Kidney (tissue), 14 donors: ENCODE results near the gene TPRN. TPM values are rescaled to one million over a fixed set of nuclear protein-coding genes. Genes with fewer than 3 reads are reported as not detected.

ENCODE experiments used
- DNase-seq, 5 donors: peaks; one replicate each; pipeline ENCODE4 v3.0.0-alpha.2; 2013 to 2020
- FAIRE-seq: peaks from 2 replicates; lab custom pipeline; 2012; peaks lifted over from hg19 to GRCh38; lab: Jason Lieb, UNC
- H3K27ac ChIP-seq, 2 donors: one replicate each; pipeline ENCODE4 v1.7.0; 2013; ENCODE audit warnings: low read depth in 2 of 2, low read length in 2 of 2, inconsistent platforms in 1 of 2
- H3K27me3 ChIP-seq: one replicate; pipeline ENCODE4 v1.7.1; 2013; ENCODE audit warnings: low read length, inconsistent platforms; ENCODE audit not compliant: control insufficient read depth, insufficient read depth
- H3K36me3 ChIP-seq, 3 donors: one replicate each; pipeline versions ENCODE4 v1.7.0 to v1.7.1; 2013; ENCODE audit warnings: low read length in 3 of 3, control low read depth in 1 of 3, inconsistent platforms in 1 of 3; ENCODE audit not compliant: insufficient read depth in 3 of 3, control insufficient read depth in 2 of 3
- H3K4me1 ChIP-seq, 3 donors: one replicate each; pipeline versions ENCODE4 v1.7.0 to v1.7.1; 2013; ENCODE audit warnings: low read length in 3 of 3, inconsistent platforms in 1 of 3, low read depth in 1 of 3; ENCODE audit not compliant: control insufficient read depth in 2 of 3, insufficient read depth in 2 of 3
- H3K4me3 ChIP-seq, 3 donors: one replicate each; pipeline versions ENCODE4 v1.7.0 to v1.8.1; 2013; ENCODE audit warnings: low read length in 3 of 3, control low read depth in 1 of 3, inconsistent platforms in 1 of 3
- H3K9ac ChIP-seq, 3 donors: one replicate each; pipeline versions ENCODE4 v1.7.0 to v1.7.1; 2013; ENCODE audit warnings: low read length in 3 of 3, control low read depth in 1 of 3, inconsistent platforms in 1 of 3
- H3K9me3 ChIP-seq, 3 donors: one replicate each; pipeline versions ENCODE4 v1.7.0 to v1.7.1; 2013; ENCODE audit warnings: low read length in 3 of 3, control low read depth in 1 of 3, inconsistent platforms in 1 of 3; ENCODE audit not compliant: control insufficient read depth in 2 of 3, insufficient read depth in 1 of 3
- CTCF ChIP-seq: IDR thresholded peaks from 3 replicates; pipeline ENCODE4 v1.5.1; 2012; ENCODE audit warnings: mild to moderate bottlenecking, moderate library complexity, borderline replicate concordance; ENCODE audit not compliant: insufficient read depth; ENCODE audit errors: extremely low read depth
- intact Hi-C: fragments of 100-400 bp; cut with DNase I; formaldehyde crosslinking; loops from one replicate; pipeline ENCODE4 v1.11.1; 2022
- polyA plus RNA-seq: library from polyadenylated mRNA; stranded (reverse); fragments of 350-450 nt; fragmentation: Illumina TruSeq; extraction: RNeasy Lipid Tissue Mini Kit (QIAGEN cat#74804); gene quantifications from one replicate; pipeline ENCODE4 v1.2.3, GENCODE V29; 2014; ENCODE audit warnings: low read depth, low replicate concordance; ENCODE audit not compliant: insufficient read depth
- total RNA-seq: library from RNA; stranded (reverse); fragmentation: NEBNext Ultra II Directional; extraction: Animal tissue kit (Norgen Biotek cat#: 25700); gene quantifications from one replicate; pipeline ENCODE4 v1.2.1, GENCODE V29; 2021
- donor health status: control.
- donor health status: control.
- donor health status: control.
- donor health status: control.
- donor health status: control.
- donor health status: DM: yes; HTN: yes; CAD: no.
- donor health status: Normal renal cell carcinoma (clear cell type).

The TPRN gene
- total and polyA plus RNA-seq, 2 donors from 2014 or later: 47.2 to 49.5 TPM

- H3K4me1 ChIP-seq: peaks cover 0 to 52% (median 16%) of the 10 kb centered on the region in 3 donors
- TF ChIP-seq CTCF: no peak
- no peaks in the 10 kb centered on the region for H3K36me3 ChIP-seq
- H3K9me3 ChIP-seq: no peaks in the 10 kb centered on the region
- DNase-seq: peak in 3 of 5 donors; percentile 22 to 43 (median 34)
- H3K9ac ChIP-seq: peak overlapping the region in 1 of 3 donors; percentile 26
- peak overlapping the region; percentile 63 to 77 for H3K27ac ChIP-seq
- FAIRE-seq: no peak
- no peaks in the 10 kb centered on the region for H3K27me3 ChIP-seq
- intact Hi-C loops: no loop called here
- peak overlapping the region in 2 of 3 donors; percentile 48 to 67 for H3K4me3 ChIP-seq
Observed at GRCh38 chr9:137198051-137198901, 2.3 kb downstream of the TPRN start.

- intact Hi-C loops: no loop called here
- TF ChIP-seq CTCF: no peak
- H3K4me3 ChIP-seq: peak overlapping the region in 1 of 3 donors; percentile 29
- peaks cover 0 to 48% (median 10%) of the 10 kb centered on the region in 3 donors for H3K4me1 ChIP-seq
- DNase-seq (no peak), FAIRE-seq (no peak)
- H3K27ac ChIP-seq: peak overlapping the region in 1 of 2 donors; percentile 65
- H3K9me3 ChIP-seq: no peaks in the 10 kb centered on the region
- no peaks in the 10 kb centered on the region for H3K27me3 ChIP-seq
- peaks cover 0 to 8% (median 4%) of the 10 kb centered on the region in 3 donors for H3K36me3 ChIP-seq
- H3K9ac ChIP-seq: no peak overlapping the region
Observed at GRCh38 chr9:137195525-137196220, 4.9 kb downstream of the TPRN start.

GRCh38 chr9:137194909-137195308 is 5.6 kb downstream of the TPRN start:
- FAIRE-seq: no peak
- no peak overlapping the region for H3K4me3 ChIP-seq
- peaks cover 0 to 55% (median 17%) of the 10 kb centered on the region in 3 donors for H3K4me1 ChIP-seq
- H3K36me3 ChIP-seq: peaks cover 0 to 9% (median 4%) of the 10 kb centered on the region in 3 donors
- DNase-seq: no peak
- peak overlapping the region in 1 of 2 donors; percentile 65 for H3K27ac ChIP-seq
- H3K9ac ChIP-seq: peak overlapping the region in 1 of 3 donors; percentile 19
- intact Hi-C loops: no loop called here
- H3K27me3 ChIP-seq: no peaks in the 10 kb centered on the region
- no peaks in the 10 kb centered on the region for H3K9me3 ChIP-seq
- TF ChIP-seq CTCF: no peak
